IMR-90 (cell line): ENCODE measurements around the gene KLHL29. TPM values are rescaled to one million over a fixed set of nuclear protein-coding genes. Genes with fewer than 3 reads are reported as not detected.

ENCODE experiments used
- ATAC-seq: fragments of 200-7000 bp; cut with Tn5 transposase; 2 replicates; pipeline ENCODE4 v1.9.1; 2020; ENCODE audit warnings: low read depth, mild to moderate bottlenecking, moderate library complexity
- BruUV-seq: library from RNA; stranded (reverse); fragments of 400-500 nt; replicated peaks from 2 replicates; lab custom pipeline; 2021; lab: Mats Ljungman, UMichigan
- CTCF ChIA-PET: fragments of 300-600 bp; formaldehyde crosslinking; extraction: SDS; loops from one replicate; lab custom pipeline; 2021; ENCODE audit warnings: antibody characterized with exemption; lab: Yijun Ruan, JAX
- POLR2A ChIA-PET: fragments of 300-600 bp; sonication (Branson Sonifier 250); formaldehyde crosslinking; loops from one replicate; lab custom pipeline; 2022; ENCODE audit warnings: antibody characterized with exemption; ENCODE audit not compliant: unreplicated experiment; lab: Charles Lee
- DNase-seq: peaks from one replicate; pipeline ENCODE4 v3.0.0; 2013
- H2AFZ ChIP-seq: replicated peaks from 2 replicates; pipeline ENCODE3; 2013; ENCODE audit warnings: low read length, mild to moderate bottlenecking; ENCODE audit not compliant: poor library complexity
- H2AK5ac ChIP-seq: 2 replicates; pipeline ENCODE4 v1.6.1; 2013; ENCODE audit warnings: low read depth, low read length, inconsistent platforms
- H2AK9ac ChIP-seq: replicated peaks from 2 replicates; pipeline ENCODE3; 2013; ENCODE audit warnings: mild to moderate bottlenecking, low read depth, low read length, moderate library complexity; ENCODE audit not compliant: poor library complexity
- H2BK120ac ChIP-seq: 2 replicates; pipeline ENCODE4 v1.6.1; 2013; ENCODE audit warnings: low read depth, low read length, inconsistent platforms
- H2BK15ac ChIP-seq: 3 replicates; pipeline ENCODE4 v1.6.1; 2013; ENCODE audit warnings: low read depth, low read length, inconsistent platforms
- H2BK20ac ChIP-seq: 2 replicates; pipeline ENCODE4 v1.6.1; 2013; ENCODE audit warnings: low read depth, mild to moderate bottlenecking, inconsistent platforms, low read length, moderate library complexity
- H2BK5ac ChIP-seq: 2 replicates; pipeline ENCODE4 v1.6.1; 2013; ENCODE audit warnings: mild to moderate bottlenecking, low read depth, low read length, inconsistent platforms; ENCODE audit not compliant: poor library complexity, severe bottlenecking
- H3K14ac ChIP-seq: replicated peaks from 2 replicates; pipeline ENCODE4 v1.6.1; 2013; ENCODE audit warnings: low read depth, low read length, inconsistent platforms
- H3K18ac ChIP-seq: 2 replicates; pipeline ENCODE4 v1.6.1; 2013; ENCODE audit warnings: low read depth, low read length, control low read depth
- H3K23ac ChIP-seq: 2 replicates; pipeline ENCODE4 v1.6.1; 2013; ENCODE audit warnings: low read depth, low read length, inconsistent platforms
- H3K27ac ChIP-seq: 2 replicates; pipeline ENCODE4 v1.5.1; 2013; ENCODE audit warnings: mild to moderate bottlenecking, control low read depth, low read length; ENCODE audit not compliant: insufficient read depth
- H3K27me3 ChIP-seq: 2 replicates; pipeline ENCODE4 v1.6.1; 2013; ENCODE audit warnings: low read length; ENCODE audit not compliant: control insufficient read depth, insufficient read depth
- H3K36me3 ChIP-seq: 2 replicates; pipeline ENCODE4 v1.6.1; 2013; ENCODE audit warnings: low read length, mixed read lengths; ENCODE audit not compliant: control insufficient read depth, insufficient read depth
- H3K4ac ChIP-seq: 2 replicates; pipeline ENCODE4 v1.6.1; 2013; ENCODE audit warnings: low read depth, low read length, inconsistent platforms
- H3K4me1 ChIP-seq: 2 replicates; pipeline ENCODE4 v1.6.1; 2013; ENCODE audit warnings: low read length, mixed read lengths; ENCODE audit not compliant: control insufficient read depth, insufficient read depth
- H3K4me2 ChIP-seq: 2 replicates; pipeline ENCODE4 v1.6.1; 2013; ENCODE audit warnings: low read depth, mild to moderate bottlenecking, control low read depth, low read length, moderate library complexity
- H3K4me3 ChIP-seq: 2 replicates; pipeline ENCODE4 v1.5.1; 2013; ENCODE audit warnings: low read depth, mild to moderate bottlenecking, control low read depth, low read length, moderate library complexity; ENCODE audit not compliant: insufficient read depth
- H3K56ac ChIP-seq: 2 replicates; pipeline ENCODE4 v1.6.1; 2013; ENCODE audit warnings: low read length, inconsistent platforms; ENCODE audit not compliant: insufficient read depth; ENCODE audit errors: extremely low read depth
- H3K79me1 ChIP-seq, 2 experiments: 2 replicates each; pipeline ENCODE4 v1.6.1; 2013; ENCODE audit warnings: low read length in 2 of 2, inconsistent platforms in 1 of 2, low read depth in 1 of 2
- H3K9ac ChIP-seq: 2 replicates; pipeline ENCODE4 v1.6.1; 2013; ENCODE audit warnings: low read depth, low read length, control low read depth
- H3K9me1 ChIP-seq: 2 replicates; pipeline ENCODE4 v1.6.1; 2013; ENCODE audit warnings: low read length, inconsistent platforms; ENCODE audit not compliant: insufficient read depth
- H3K9me3 ChIP-seq: 2 replicates; pipeline ENCODE4 v1.6.1; 2013; ENCODE audit warnings: low read length; ENCODE audit not compliant: control insufficient read depth, insufficient read depth
- H4K20me1 ChIP-seq: 2 replicates; pipeline ENCODE4 v1.6.1; 2013; ENCODE audit warnings: low read length, inconsistent platforms; ENCODE audit not compliant: insufficient read depth
- H4K5ac ChIP-seq: 2 replicates; pipeline ENCODE4 v1.6.1; 2013; ENCODE audit warnings: mild to moderate bottlenecking, low read depth, low read length, control low read depth
- H4K8ac ChIP-seq, 2 experiments: 2 replicates each; pipeline ENCODE4 v1.6.1; 2013; ENCODE audit warnings: low read depth in 2 of 2, low read length in 2 of 2, control low read depth in 1 of 2, inconsistent platforms in 1 of 2
- H4K91ac ChIP-seq: 2 replicates; pipeline ENCODE4 v1.6.1; 2013; ENCODE audit warnings: low read depth, low read length, inconsistent platforms; ENCODE audit not compliant: insufficient read depth
- BHLHE40 ChIP-seq: fragments of 150-350 bp; IDR thresholded peaks from 2 replicates; pipeline ENCODE4 v1.6.1; 2016; ENCODE audit warnings: mild to moderate bottlenecking, low read depth, low read length
- CEBPB ChIP-seq: IDR thresholded peaks from 2 replicates; pipeline ENCODE4 v1.6.1; 2012; ENCODE audit warnings: low read depth, low read length, improper control_type of control experiment
- CHD1 ChIP-seq: IDR thresholded peaks from 2 replicates; pipeline ENCODE4 v1.6.1; 2012; ENCODE audit warnings: low read depth, low read length, improper control_type of control experiment
- MAFK ChIP-seq: IDR thresholded peaks from 2 replicates; pipeline ENCODE4 v1.6.1; 2012; ENCODE audit warnings: low read depth, low read length, improper control_type of control experiment
- MAZ ChIP-seq: IDR thresholded peaks from 2 replicates; pipeline ENCODE4 v1.6.1; 2012; ENCODE audit warnings: low read depth, mild to moderate bottlenecking, low read length, improper control_type of control experiment, moderate library complexity, borderline replicate concordance
- MXI1 ChIP-seq: IDR thresholded peaks from 2 replicates; pipeline ENCODE4 v1.6.1; 2012; ENCODE audit warnings: low read depth, mild to moderate bottlenecking, low read length, moderate library complexity, borderline replicate concordance
- NFE2L2 ChIP-seq: fragments of 150-350 bp; IDR thresholded peaks from 2 replicates; pipeline ENCODE4 v1.6.1; 2016; ENCODE audit warnings: low read depth, mild to moderate bottlenecking, low read length
- POLR2A ChIP-seq: IDR thresholded peaks from 2 replicates; pipeline ENCODE4 v1.6.1; 2012; ENCODE audit warnings: mild to moderate bottlenecking, low read depth, low read length
- RAD21 ChIP-seq: IDR thresholded peaks from 2 replicates; pipeline ENCODE4 v1.6.1; 2012; ENCODE audit warnings: low read length, improper control_type of control experiment
- RCOR1 ChIP-seq: IDR thresholded peaks from 2 replicates; pipeline ENCODE4 v1.6.1; 2012; ENCODE audit warnings: mild to moderate bottlenecking, low read length, improper control_type of control experiment; ENCODE audit not compliant: insufficient replicate concordance
- SMC3 ChIP-seq: fragments of 150-350 bp; IDR thresholded peaks from 2 replicates; pipeline ENCODE4 v1.6.1; 2016; ENCODE audit warnings: low read depth, mild to moderate bottlenecking, antibody characterized with exemption, low read length, moderate library complexity
- WGBS, 2 experiments: methylation state at CpG; one replicate each; pipeline versions ENCODE4 v1.1.5 to v1.1.7; 2013; ENCODE audit warnings: missing lambda C conversion rate in 2 of 2; ENCODE audit not compliant: insufficient read length in 1 of 2; ENCODE audit errors: extremely low coverage in 2 of 2; 5-methylcytosine and 5-hydroxymethylcytosine counted together
- dilution Hi-C: fragments of 300-500 bp; cut with HindIII; formaldehyde crosslinking; loops from one replicate; pipeline ENCODE4 v1.14.3; 2018; ENCODE audit warnings: low sequenced_read_pairs; ENCODE audit not compliant: unreplicated experiment
- in situ Hi-C: fragments of 300-500 bp; cut with MboI; formaldehyde crosslinking; loops from 3 replicates; pipeline ENCODE4 v1.14.3; 2019; ENCODE audit warnings: low sequenced_read_pairs, inconsistent platforms, mixed read lengths
- intact Hi-C: fragments of 100-400 bp; cut with micrococcal nuclease; formaldehyde crosslinking; loops from 2 replicates; pipeline ENCODE4 v1.10.0; 2022
- polyA plus RNA-seq, 3 experiments: library from polyadenylated mRNA; depleted of rRNA; stranded (reverse); fragments of >200 nt; gene quantifications; 2 replicates each; pipeline ENCODE4 v1.2.3, GENCODE V29; 2012; ENCODE audit warnings: low replicate concordance in 1 of 3
- total RNA-seq: library from RNA; depleted of rRNA; stranded (reverse); fragments of >200 nt; gene quantifications from 2 replicates; pipeline ENCODE4 v1.2.3, GENCODE V29; 2012
- TF ChIP-seq, protein P1 (sequence below): conservative IDR thresholded peaks from 2 replicates; pipeline ENCODE4 v1.5.1; 2012; ENCODE audit warnings: mild to moderate bottlenecking, low read depth, low read length, improper control_type of control experiment
- TF ChIP-seq, protein P2 (sequence below): fragments of 150-350 bp; IDR thresholded peaks from 2 replicates; pipeline ENCODE4 v1.6.1; 2017; ENCODE audit warnings: mild to moderate bottlenecking, antibody characterized with exemption, low read length, low read depth

Gene KLHL29
- total and polyA plus RNA-seq, 2 of the 4 experiments (the other 2 are of a cell fraction) = 2.0 to 8.0 TPM

DNA sequence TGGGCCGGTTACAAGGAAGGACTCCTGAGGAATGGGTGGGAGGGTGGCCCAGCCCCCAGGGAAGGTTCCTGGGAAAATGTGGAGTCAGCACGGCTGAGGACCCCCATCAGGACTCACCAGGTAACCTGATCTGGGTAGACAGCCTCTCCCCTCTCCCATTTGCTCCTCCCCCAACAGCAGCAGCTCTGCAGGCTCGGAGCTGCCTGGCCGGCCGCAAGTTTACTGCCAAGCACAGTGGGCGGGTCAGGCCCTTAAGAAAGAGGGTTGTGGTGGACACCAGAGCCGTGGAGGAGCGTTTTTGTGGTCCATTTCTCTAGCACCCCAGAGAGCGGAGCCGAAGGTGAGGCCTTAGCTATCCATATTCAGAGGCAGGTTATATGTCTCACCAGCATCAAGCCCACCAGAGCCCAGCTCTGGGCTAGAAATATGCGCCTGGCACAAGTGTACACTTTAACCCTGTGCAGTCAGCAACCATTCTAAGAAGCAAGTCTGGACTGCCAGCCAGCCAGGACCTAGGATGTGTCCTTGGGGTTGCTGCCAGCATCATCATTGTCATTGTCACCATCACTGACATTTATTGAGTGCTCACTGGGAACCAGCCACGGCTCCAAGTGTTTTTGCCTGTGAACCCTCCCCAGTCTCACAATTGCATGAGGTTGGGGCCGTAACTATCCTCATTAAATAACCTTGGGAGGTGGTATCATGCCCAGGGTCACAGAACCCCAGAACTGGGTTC, 190.1 kb downstream of the KLHL29 start:
- no peak overlapping the region for H2AK5ac ChIP-seq
- no peak overlapping the region for H2BK120ac ChIP-seq
- no peaks in the 10 kb centered on the region; the same call in 1 of the 2 replicates for H3K4me1 ChIP-seq
- POLR2A ChIA-PET = interaction anchor here (0.6 kb wide), 1 partner anchor 33 kb away, joined by 4 read pairs; no protein-coding TSS in a partner anchor
- H3K27me3 ChIP-seq = no peaks in the 10 kb centered on the region
- H3K9me1 ChIP-seq = no peaks in the 10 kb centered on the region; the same call in none of the 2 replicates
- no peak overlapping the region for H3K4me2 ChIP-seq
- no peak overlapping the region for H2BK5ac ChIP-seq
- H2BK15ac ChIP-seq = no peak overlapping the region
- no peaks in the 10 kb centered on the region for H3K9me3 ChIP-seq
- no peak overlapping the region for H3K23ac ChIP-seq
- dilution Hi-C loops = no loop called here
- H3K18ac ChIP-seq = no peak overlapping the region
- no TSS peak for BruUV-seq
- no peaks in the 10 kb centered on the region; the same call in 1 of the 2 replicates for H3K36me3 ChIP-seq
- H2BK20ac ChIP-seq = no peak overlapping the region
- H3K27ac ChIP-seq = no peak overlapping the region
- CTCF ChIA-PET = interaction anchor here (0.7 kb wide), 1 partner anchor 453 kb away, joined by 3 read pairs; no protein-coding TSS in a partner anchor
- ATAC-seq (no peak), DNase-seq (no peak)
- no peak overlapping the region for H3K14ac ChIP-seq
- no peak overlapping the region for H3K56ac ChIP-seq
- no peak overlapping the region for H2AFZ ChIP-seq
- no peak overlapping the region for H2AK9ac ChIP-seq
- 0 out of 4 replicates have a peak, but pooled peaks cover 0 to 3% of the 10 kb centered on the region in 2 experiments for H3K79me1 ChIP-seq
- no peak overlapping the region for H3K4me3 ChIP-seq
- no peak overlapping the region for H4K8ac ChIP-seq
- H3K9ac ChIP-seq = no peak overlapping the region
- no peak overlapping the region for H4K91ac ChIP-seq
- intact Hi-C loops = no loop called here
- TF ChIP-seq SMC3 (no peak), NFE2L2 (no peak), RCOR1 (no peak), MAFK (no peak), POLR2A (no peak), MXI1 (no peak), BHLHE40 (no peak), RAD21 (no peak), CHD1 (no peak), CEBPB (no peak), MAZ (no peak)
- TF ChIP-seq, protein P1, sequence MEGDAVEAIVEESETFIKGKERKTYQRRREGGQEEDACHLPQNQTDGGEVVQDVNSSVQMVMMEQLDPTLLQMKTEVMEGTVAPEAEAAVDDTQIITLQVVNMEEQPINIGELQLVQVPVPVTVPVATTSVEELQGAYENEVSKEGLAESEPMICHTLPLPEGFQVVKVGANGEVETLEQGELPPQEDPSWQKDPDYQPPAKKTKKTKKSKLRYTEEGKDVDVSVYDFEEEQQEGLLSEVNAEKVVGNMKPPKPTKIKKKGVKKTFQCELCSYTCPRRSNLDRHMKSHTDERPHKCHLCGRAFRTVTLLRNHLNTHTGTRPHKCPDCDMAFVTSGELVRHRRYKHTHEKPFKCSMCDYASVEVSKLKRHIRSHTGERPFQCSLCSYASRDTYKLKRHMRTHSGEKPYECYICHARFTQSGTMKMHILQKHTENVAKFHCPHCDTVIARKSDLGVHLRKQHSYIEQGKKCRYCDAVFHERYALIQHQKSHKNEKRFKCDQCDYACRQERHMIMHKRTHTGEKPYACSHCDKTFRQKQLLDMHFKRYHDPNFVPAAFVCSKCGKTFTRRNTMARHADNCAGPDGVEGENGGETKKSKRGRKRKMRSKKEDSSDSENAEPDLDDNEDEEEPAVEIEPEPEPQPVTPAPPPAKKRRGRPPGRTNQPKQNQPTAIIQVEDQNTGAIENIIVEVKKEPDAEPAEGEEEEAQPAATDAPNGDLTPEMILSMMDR = no peak
- TF ChIP-seq, protein P2, sequence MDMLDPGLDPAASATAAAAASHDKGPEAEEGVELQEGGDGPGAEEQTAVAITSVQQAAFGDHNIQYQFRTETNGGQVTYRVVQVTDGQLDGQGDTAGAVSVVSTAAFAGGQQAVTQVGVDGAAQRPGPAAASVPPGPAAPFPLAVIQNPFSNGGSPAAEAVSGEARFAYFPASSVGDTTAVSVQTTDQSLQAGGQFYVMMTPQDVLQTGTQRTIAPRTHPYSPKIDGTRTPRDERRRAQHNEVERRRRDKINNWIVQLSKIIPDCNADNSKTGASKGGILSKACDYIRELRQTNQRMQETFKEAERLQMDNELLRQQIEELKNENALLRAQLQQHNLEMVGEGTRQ = no peak
- no peak overlapping the region for H3K4ac ChIP-seq
- 93% methylated on average over 2 of the region's 13 CpGs; no CpG with 5 or more reads in 1 of the 2 experiments for WGBS, 2 experiments
- in situ Hi-C loops = no loop called here
- no peak overlapping the region for H4K5ac ChIP-seq
- no peaks in the 10 kb centered on the region; the same call in 1 of the 2 replicates for H4K20me1 ChIP-seq
